Kidney (tissue), 14 donors: Measurements from ENCODE around the gene DPEP2NB. TPM values are rescaled to one million over a fixed set of nuclear protein-coding genes. Genes with fewer than 3 reads are reported as not detected.

ENCODE experiments used
- DNase-seq, 5 donors: peaks; one replicate each; pipeline ENCODE4 v3.0.0-alpha.2; 2013 to 2020
- FAIRE-seq: peaks from 2 replicates; lab custom pipeline; 2012; peaks lifted over from hg19 to GRCh38; lab: Jason Lieb, UNC
- H3K27ac ChIP-seq, 2 donors: one replicate each; pipeline ENCODE4 v1.7.0; 2013; ENCODE audit warnings: low read depth in 2 of 2, low read length in 2 of 2, inconsistent platforms in 1 of 2
- H3K27me3 ChIP-seq: one replicate; pipeline ENCODE4 v1.7.1; 2013; ENCODE audit warnings: low read length, inconsistent platforms; ENCODE audit not compliant: control insufficient read depth, insufficient read depth
- H3K36me3 ChIP-seq, 3 donors: one replicate each; pipeline versions ENCODE4 v1.7.0 to v1.7.1; 2013; ENCODE audit warnings: low read length in 3 of 3, control low read depth in 1 of 3, inconsistent platforms in 1 of 3; ENCODE audit not compliant: insufficient read depth in 3 of 3, control insufficient read depth in 2 of 3
- H3K4me1 ChIP-seq, 3 donors: one replicate each; pipeline versions ENCODE4 v1.7.0 to v1.7.1; 2013; ENCODE audit warnings: low read length in 3 of 3, inconsistent platforms in 1 of 3, low read depth in 1 of 3; ENCODE audit not compliant: control insufficient read depth in 2 of 3, insufficient read depth in 2 of 3
- H3K4me3 ChIP-seq, 3 donors: one replicate each; pipeline versions ENCODE4 v1.7.0 to v1.8.1; 2013; ENCODE audit warnings: low read length in 3 of 3, control low read depth in 1 of 3, inconsistent platforms in 1 of 3
- H3K9ac ChIP-seq, 3 donors: one replicate each; pipeline versions ENCODE4 v1.7.0 to v1.7.1; 2013; ENCODE audit warnings: low read length in 3 of 3, control low read depth in 1 of 3, inconsistent platforms in 1 of 3
- H3K9me3 ChIP-seq, 3 donors: one replicate each; pipeline versions ENCODE4 v1.7.0 to v1.7.1; 2013; ENCODE audit warnings: low read length in 3 of 3, control low read depth in 1 of 3, inconsistent platforms in 1 of 3; ENCODE audit not compliant: control insufficient read depth in 2 of 3, insufficient read depth in 1 of 3
- intact Hi-C: fragments of 100-400 bp; cut with DNase I; formaldehyde crosslinking; loops from one replicate; pipeline ENCODE4 v1.11.1; 2022
- polyA plus RNA-seq: library from polyadenylated mRNA; stranded (reverse); fragments of 350-450 nt; fragmentation: Illumina TruSeq; extraction: RNeasy Lipid Tissue Mini Kit (QIAGEN cat#74804); gene quantifications from one replicate; pipeline ENCODE4 v1.2.3, GENCODE V29; 2014; ENCODE audit warnings: low read depth, low replicate concordance; ENCODE audit not compliant: insufficient read depth
- total RNA-seq: library from RNA; stranded (reverse); fragmentation: NEBNext Ultra II Directional; extraction: Animal tissue kit (Norgen Biotek cat#: 25700); gene quantifications from one replicate; pipeline ENCODE4 v1.2.1, GENCODE V29; 2021
- TF ChIP-seq, protein P1 (sequence below): IDR thresholded peaks from 3 replicates; pipeline ENCODE4 v1.5.1; 2012; ENCODE audit warnings: mild to moderate bottlenecking, moderate library complexity, borderline replicate concordance; ENCODE audit not compliant: insufficient read depth; ENCODE audit errors: extremely low read depth
- donor health status: control.
- donor health status: control.
- donor health status: control.
- donor health status: control.
- donor health status: control.
- donor health status: DM: yes; HTN: yes; CAD: no.
- donor health status: Normal renal cell carcinoma (clear cell type).

Gene DPEP2NB
- total and polyA plus RNA-seq, 2 donors from 2014 or later, result not detected

DNA sequence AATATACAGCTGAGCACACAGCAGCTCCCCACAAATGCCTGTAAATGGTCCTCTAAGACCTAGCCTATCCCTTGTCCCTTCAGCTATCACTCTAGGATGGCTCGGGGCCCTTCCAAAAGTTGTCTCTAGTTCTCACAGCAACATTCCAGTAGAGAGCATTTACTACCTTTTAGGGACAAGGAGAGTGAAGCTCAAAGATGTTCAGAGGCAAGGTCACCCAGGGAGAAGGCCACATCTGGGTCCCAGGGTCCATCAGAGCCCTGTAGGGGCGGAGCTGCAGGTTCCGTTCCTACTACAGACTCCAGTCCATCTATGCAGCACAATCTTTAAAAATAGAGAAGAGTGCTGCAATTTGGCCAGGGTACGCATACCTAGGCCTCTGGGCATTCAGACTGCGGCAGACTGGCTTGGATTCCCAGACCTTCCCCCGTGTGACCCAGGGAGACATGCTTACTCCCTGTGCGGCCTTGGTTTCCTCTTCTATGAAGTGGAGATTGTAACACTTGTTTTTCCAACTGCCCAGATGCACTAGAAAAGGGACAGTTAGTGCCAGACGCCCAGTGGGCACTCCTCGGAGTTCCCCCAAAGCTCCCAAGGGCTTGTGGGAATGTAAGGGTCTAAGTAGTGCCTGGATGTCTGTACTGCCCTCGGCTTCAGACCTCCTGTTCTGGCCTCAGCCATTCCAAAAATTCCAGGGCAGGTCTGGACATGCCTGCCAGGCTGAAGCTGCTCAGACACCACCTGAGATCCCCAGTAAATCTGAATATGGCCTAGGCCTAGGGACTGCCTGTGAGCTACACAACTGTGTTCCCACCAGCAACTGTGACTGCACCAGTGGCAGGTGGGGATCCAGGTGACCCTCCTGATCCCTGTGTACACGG lies 49.8 kb downstream of the DPEP2NB start:
- TF ChIP-seq, protein P1, sequence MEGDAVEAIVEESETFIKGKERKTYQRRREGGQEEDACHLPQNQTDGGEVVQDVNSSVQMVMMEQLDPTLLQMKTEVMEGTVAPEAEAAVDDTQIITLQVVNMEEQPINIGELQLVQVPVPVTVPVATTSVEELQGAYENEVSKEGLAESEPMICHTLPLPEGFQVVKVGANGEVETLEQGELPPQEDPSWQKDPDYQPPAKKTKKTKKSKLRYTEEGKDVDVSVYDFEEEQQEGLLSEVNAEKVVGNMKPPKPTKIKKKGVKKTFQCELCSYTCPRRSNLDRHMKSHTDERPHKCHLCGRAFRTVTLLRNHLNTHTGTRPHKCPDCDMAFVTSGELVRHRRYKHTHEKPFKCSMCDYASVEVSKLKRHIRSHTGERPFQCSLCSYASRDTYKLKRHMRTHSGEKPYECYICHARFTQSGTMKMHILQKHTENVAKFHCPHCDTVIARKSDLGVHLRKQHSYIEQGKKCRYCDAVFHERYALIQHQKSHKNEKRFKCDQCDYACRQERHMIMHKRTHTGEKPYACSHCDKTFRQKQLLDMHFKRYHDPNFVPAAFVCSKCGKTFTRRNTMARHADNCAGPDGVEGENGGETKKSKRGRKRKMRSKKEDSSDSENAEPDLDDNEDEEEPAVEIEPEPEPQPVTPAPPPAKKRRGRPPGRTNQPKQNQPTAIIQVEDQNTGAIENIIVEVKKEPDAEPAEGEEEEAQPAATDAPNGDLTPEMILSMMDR, result no peak
- Histone ChIP-seq H3K27ac (no peak overlapping the region), H3K9me3 (no peaks in the 10 kb centered on the region), H3K27me3 (no peaks in the 10 kb centered on the region), H3K9ac (peak overlapping the region in 2 of 3 donors; percentile 27 to 98), H3K4me3 (peak overlapping the region in 2 of 3 donors; percentile 13 to 93), H3K36me3 (peaks cover 0 to 22% (median 3%) of the 10 kb centered on the region in 3 donors), H3K4me1 (peaks cover 0 to 22% (median 7%) of the 10 kb centered on the region in 3 donors)
- intact Hi-C loops, result no loop called here
- FAIRE-seq (no peak), DNase-seq (no peak)

- no peaks in the 10 kb centered on the region for H3K27me3 ChIP-seq
- H3K36me3 ChIP-seq, result peaks cover 3 to 30% (median 3%) of the 10 kb centered on the region in 3 donors
- FAIRE-seq, result no peak
- intact Hi-C loops, result no loop called here
- no peak for DNase-seq
- H3K4me3 ChIP-seq, result peak overlapping the region in 1 of 3 donors; percentile 20
- H3K9me3 ChIP-seq, result no peaks in the 10 kb centered on the region
- TF ChIP-seq, protein P1, result no peak
- peaks cover 0 to 31% (median 12%) of the 10 kb centered on the region in 3 donors for H3K4me1 ChIP-seq
- no peak overlapping the region for H3K9ac ChIP-seq
- no peak overlapping the region for H3K27ac ChIP-seq
These were observed 51.1 kb downstream of the DPEP2NB start for GRCh38 chr16:67964477-67965131.

GRCh38 chr16:67963662-67964321 lies 51.9 kb downstream of the DPEP2NB start:
- no peaks in the 10 kb centered on the region for H3K27me3 ChIP-seq
- peak overlapping the region in 1 of 3 donors; percentile 20 for H3K4me3 ChIP-seq
- H3K4me1 ChIP-seq, result peaks cover 0 to 37% (median 16%) of the 10 kb centered on the region in 3 donors
- no peak overlapping the region for H3K27ac ChIP-seq
- DNase-seq (peak in 4 of 5 donors; percentile 30 to 77 (median 40)), FAIRE-seq (no peak)
- intact Hi-C loops, result no loop called here
- TF ChIP-seq, protein P1, result no peak
- H3K9me3 ChIP-seq, result no peaks in the 10 kb centered on the region
- H3K9ac ChIP-seq, result no peak overlapping the region
- H3K36me3 ChIP-seq, result peaks cover 3 to 30% (median 3%) of the 10 kb centered on the region in 3 donors

Other genes with a start within 250 kb of the DPEP2NB start
- 22.3 TPM for gene RANBP10, start 209.4 kb downstream of the DPEP2NB start, total RNA-seq
- gene RANBP10, start 209.4 kb downstream of the DPEP2NB start, polyA plus RNA-seq, result 7.0 TPM
- gene TSNAXIP1, start 209.0 kb downstream of the DPEP2NB start, total RNA-seq, result 3.9 TPM
- gene TSNAXIP1, start 209.0 kb downstream of the DPEP2NB start, polyA plus RNA-seq, result 2.8 TPM
- gene THAP11, start 173.6 kb downstream of the DPEP2NB start, total RNA-seq, result 27.0 TPM
- gene THAP11, start 173.6 kb downstream of the DPEP2NB start, polyA plus RNA-seq, result 21.4 TPM
- gene NUTF2, start 169.0 kb downstream of the DPEP2NB start, total RNA-seq, result 76.4 TPM
- 107 TPM for gene NUTF2, start 169.0 kb downstream of the DPEP2NB start, polyA plus RNA-seq
- gene CENPT, start 168.2 kb downstream of the DPEP2NB start, total RNA-seq, result 42.5 TPM
- 25.3 TPM for gene CENPT, start 168.2 kb downstream of the DPEP2NB start, polyA plus RNA-seq
- 56.5 TPM for gene EDC4, start 142.9 kb downstream of the DPEP2NB start, total RNA-seq
- gene EDC4, start 142.9 kb downstream of the DPEP2NB start, polyA plus RNA-seq, result 44.7 TPM
- 1.1 TPM for gene NRN1L, start 131.0 kb downstream of the DPEP2NB start, total RNA-seq
- gene NRN1L, start 131.0 kb downstream of the DPEP2NB start, polyA plus RNA-seq, result 1.2 TPM
- 33.2 TPM for gene PSKH1, start 122.7 kb downstream of the DPEP2NB start, total RNA-seq
- 23.6 TPM for gene PSKH1, start 122.7 kb downstream of the DPEP2NB start, polyA plus RNA-seq
- gene CTRL, start 84.0 kb downstream of the DPEP2NB start, total RNA-seq, result 0.69 TPM
- not detected for gene CTRL, start 84.0 kb downstream of the DPEP2NB start, polyA plus RNA-seq
- gene PSMB10, start 79.1 kb downstream of the DPEP2NB start, total RNA-seq, result 78.6 TPM
- gene PSMB10, start 79.1 kb downstream of the DPEP2NB start, polyA plus RNA-seq, result 76.4 TPM
- gene LCAT, start 71.8 kb downstream of the DPEP2NB start, total RNA-seq, result 27.4 TPM
- 10.2 TPM for gene LCAT, start 71.8 kb downstream of the DPEP2NB start, polyA plus RNA-seq
- 66.2 TPM for gene SLC12A4, start 47.3 kb downstream of the DPEP2NB start, total RNA-seq
- gene SLC12A4, start 47.3 kb downstream of the DPEP2NB start, polyA plus RNA-seq, result 16.7 TPM
- gene DPEP3, start 35.4 kb downstream of the DPEP2NB start, total RNA-seq, result 0.19 TPM
- not detected for gene DPEP3, start 35.4 kb downstream of the DPEP2NB start, polyA plus RNA-seq
- 3.1 TPM for gene DPEP2, start 16.4 kb downstream of the DPEP2NB start, total RNA-seq
- gene DPEP2, start 16.4 kb downstream of the DPEP2NB start, polyA plus RNA-seq, result 0.99 TPM
- 10.6 TPM for gene DDX28, start 7.3 kb upstream of the DPEP2NB start, total RNA-seq
- 13.1 TPM for gene DDX28, start 7.3 kb upstream of the DPEP2NB start, polyA plus RNA-seq
- 12.5 TPM for gene DUS2, start 7.4 kb upstream of the DPEP2NB start, total RNA-seq
- gene DUS2, start 7.4 kb upstream of the DPEP2NB start, polyA plus RNA-seq, result 12.1 TPM
- gene NFATC3, start 69.5 kb upstream of the DPEP2NB start, total RNA-seq, result 37.7 TPM
- gene NFATC3, start 69.5 kb upstream of the DPEP2NB start, polyA plus RNA-seq, result 15.0 TPM
- gene ESRP2, start 220.2 kb upstream of the DPEP2NB start, total RNA-seq, result 32.9 TPM
- 19.1 TPM for gene ESRP2, start 220.2 kb upstream of the DPEP2NB start, polyA plus RNA-seq
- gene PLA2G15, start 229.5 kb upstream of the DPEP2NB start, total RNA-seq, result 35.1 TPM
- 44.4 TPM for gene PLA2G15, start 229.5 kb upstream of the DPEP2NB start, polyA plus RNA-seq
- 24.0 TPM for gene SLC7A6, start 248.6 kb upstream of the DPEP2NB start, total RNA-seq
- gene SLC7A6, start 248.6 kb upstream of the DPEP2NB start, polyA plus RNA-seq, result 5.0 TPM